GM19351 (cell line): Measurements from ENCODE around the gene ARHGEF3.

Experiments used
- ATAC-seq: cut with Tn5 transposase; IDR thresholded peaks from one replicate; pipeline ENCODE4 v1.9.1; 2021; ENCODE audit warnings: mild to moderate bottlenecking, moderate library complexity; ENCODE audit not compliant: unreplicated experiment

The ARHGEF3 gene

GRCh38 chr3:56823984-56824703 is 22.4 kb upstream of the ARHGEF3 start:
- no peak for ATAC-seq

GRCh38 chr3:56823421-56823926 is 21.7 kb upstream of the ARHGEF3 start:
- ATAC-seq = no peak

GRCh38 chr3:56822501-56822900 is 20.8 kb upstream of the ARHGEF3 start:
- ATAC-seq = no peak

GRCh38 chr3:56819016-56819809 is 17.5 kb upstream of the ARHGEF3 start:
- no peak for ATAC-seq

GRCh38 chr3:56818156-56818985 is 16.6 kb upstream of the ARHGEF3 start:
- no peak for ATAC-seq

GRCh38 chr3:56817646-56818045 is 15.9 kb upstream of the ARHGEF3 start:
- ATAC-seq = no peak

GRCh38 chr3:56816061-56816460 is 14.3 kb upstream of the ARHGEF3 start:
- no peak for ATAC-seq

GRCh38 chr3:56815589-56815988 is 13.8 kb upstream of the ARHGEF3 start:
- no peak for ATAC-seq

- no peak for ATAC-seq
Measured at GRCh38 chr3:56813653-56813960, 11.9 kb upstream of the ARHGEF3 start.

- no peak for ATAC-seq
Measured at GRCh38 chr3:56812754-56813652, 11.3 kb upstream of the ARHGEF3 start.

GRCh38 chr3:56811546-56812202 is 9.9 kb upstream of the ARHGEF3 start:
- no peak for ATAC-seq

- no peak for ATAC-seq
Measured at GRCh38 chr3:56810577-56811545, 9.1 kb upstream of the ARHGEF3 start.

- no peak for ATAC-seq
Measured at GRCh38 chr3:56806407-56806806, 4.7 kb upstream of the ARHGEF3 start.

GRCh38 chr3:56802790-56803189 is 1.0 kb upstream of the ARHGEF3 start:
- no peak for ATAC-seq

- ATAC-seq = no peak
Measured at GRCh38 chr3:56802378-56802745, 613 bp upstream of the ARHGEF3 start.

- peak; percentile 9 for ATAC-seq
Measured at GRCh38 chr3:56800832-56801661, 702 bp downstream of the ARHGEF3 start.

- ATAC-seq = peak; percentile 41
Measured at GRCh38 chr3:56800130-56800831, 1.5 kb downstream of the ARHGEF3 start.
